NCI-H2107 (cell line): ENCODE measurements around the gene CLK2.
"Not testable (repeated sequence)": the region's sequence is repeated elsewhere in the genome, so short reads cannot be mapped to it uniquely, and the experiment has no call there.

Experiments used
- DNase-seq: peaks from one replicate; lab custom pipeline; 2025; lab: John Stamatoyannopoulos, UW

Gene CLK2

GRCh38 chr1:155241841-155242264 is 31.5 kb downstream of the CLK2 start:
- no peak for DNase-seq

- DNase-seq: peak; percentile 67
Measured at GRCh38 chr1:155241069-155241679, 32.1 kb downstream of the CLK2 start.

GRCh38 chr1:155236451-155236850 is 36.9 kb downstream of the CLK2 start:
- DNase-seq: no peak

- not testable (repeated sequence) for DNase-seq
Measured at GRCh38 chr1:155235375-155235774, 37.9 kb downstream of the CLK2 start.

- DNase-seq: not testable (repeated sequence)
Measured at GRCh38 chr1:155233502-155233901, 39.8 kb downstream of the CLK2 start.

GRCh38 chr1:155232001-155232978 is 41.0 kb downstream of the CLK2 start:
- not testable (repeated sequence) for DNase-seq

- DNase-seq: not testable (repeated sequence)
Measured at GRCh38 chr1:155231302-155231701, 42.0 kb downstream of the CLK2 start.

- no peak for DNase-seq
Measured at GRCh38 chr1:155228096-155228427, 45.2 kb downstream of the CLK2 start.

- peak; percentile 99 for DNase-seq
Measured at GRCh38 chr1:155227261-155228095, 45.8 kb downstream of the CLK2 start.

GRCh38 chr1:155226910-155227260 is 46.4 kb downstream of the CLK2 start:
- DNase-seq: no peak

GRCh38 chr1:155226188-155226909 is 47.0 kb downstream of the CLK2 start:
- peak; percentile 70 for DNase-seq

- not testable (repeated sequence) for DNase-seq
Measured at GRCh38 chr1:155225404-155225759, 47.9 kb downstream of the CLK2 start.

- DNase-seq: no peak
Measured at GRCh38 chr1:155223047-155223446, 50.3 kb downstream of the CLK2 start.

GRCh38 chr1:155220211-155220965 is 52.9 kb downstream of the CLK2 start:
- not testable (repeated sequence) for DNase-seq

GRCh38 chr1:155219592-155220031 is 53.7 kb downstream of the CLK2 start:
- no peak for DNase-seq

- DNase-seq: peak; percentile 47
Measured at GRCh38 chr1:155218854-155219591, 54.3 kb downstream of the CLK2 start.

- not testable (repeated sequence) for DNase-seq
Measured at GRCh38 chr1:155214702-155215101, 58.6 kb downstream of the CLK2 start.
